BJ (cell line): ENCODE results near the gene ADORA3. TPM values are rescaled to one million over a fixed set of nuclear protein-coding genes. Genes with fewer than 3 reads are reported as not detected.

Source experiments
- CTCF ChIA-PET: fragments of 350-600 bp; formaldehyde crosslinking; extraction: SDS; loops from one replicate; lab custom pipeline; 2021; ENCODE audit warnings: antibody characterized with exemption, inconsistent platforms; lab: Yijun Ruan, JAX
- POLR2A ChIA-PET: fragments of 300-600 bp; sonication (Branson Sonifier 250); formaldehyde crosslinking; extraction: SDS; loops from one replicate; lab custom pipeline; 2021; ENCODE audit warnings: antibody characterized with exemption; lab: Charles Lee
- DNase-seq: peaks from one replicate; pipeline ENCODE4 v3.0.0-alpha.2; 2011; ENCODE audit warnings: low read depth
- H3K27me3 ChIP-seq: 2 replicates; pipeline ENCODE4 v1.6.0; 2011; ENCODE audit warnings: low read length; ENCODE audit not compliant: control insufficient read depth, insufficient read depth
- H3K36me3 ChIP-seq: 2 replicates; pipeline ENCODE4 v1.5.1; 2011; ENCODE audit warnings: low read length; ENCODE audit not compliant: control insufficient read depth, insufficient read depth
- H3K4me3 ChIP-seq: 2 replicates; pipeline ENCODE4 v1.5.1; 2011; ENCODE audit warnings: low read depth, mild to moderate bottlenecking, control low read depth, low read length
- polyA plus RNA-seq: library from polyadenylated mRNA; depleted of rRNA; stranded (reverse); fragments of >200 nt; gene quantifications from 2 replicates; pipeline ENCODE4 v1.2.3, GENCODE V29; 2011
- TF ChIP-seq, protein P1 (sequence below): IDR thresholded peaks from 2 replicates; pipeline ENCODE4 v1.5.1; 2011; ENCODE audit warnings: low read depth, mild to moderate bottlenecking, control low read depth, inconsistent platforms, low read length, moderate library complexity; ENCODE audit not compliant: insufficient read depth

Gene ADORA3
- polyA plus RNA-seq, 1 experiment, result not detected

DNA sequence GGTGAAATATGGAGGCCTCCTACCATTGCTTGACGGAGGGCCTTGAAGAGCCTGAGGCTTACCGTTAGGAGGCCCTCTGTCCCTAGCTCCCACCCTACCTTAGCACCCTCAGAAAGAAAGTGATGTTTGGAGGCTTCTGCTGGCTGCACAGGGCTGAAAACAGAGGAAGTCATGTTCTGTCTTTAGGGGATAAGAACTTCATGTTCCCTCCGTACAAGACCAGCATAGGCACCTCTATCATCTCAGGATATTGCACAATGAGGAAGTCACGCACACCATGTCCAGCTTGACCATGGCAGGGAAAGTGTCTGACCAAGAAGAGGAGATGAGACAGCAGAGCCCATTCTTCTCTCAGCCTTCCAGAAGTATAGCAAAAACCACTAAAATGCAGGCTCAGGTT, 13.8 kb downstream of the ADORA3 start:
- Histone ChIP-seq H3K4me3 (no peak overlapping the region), H3K27me3 (peaks cover 6% of the 10 kb centered on the region; the same call in 1 of the 2 replicates), H3K36me3 (no peaks in the 10 kb centered on the region)
- TF ChIP-seq, protein P1, sequence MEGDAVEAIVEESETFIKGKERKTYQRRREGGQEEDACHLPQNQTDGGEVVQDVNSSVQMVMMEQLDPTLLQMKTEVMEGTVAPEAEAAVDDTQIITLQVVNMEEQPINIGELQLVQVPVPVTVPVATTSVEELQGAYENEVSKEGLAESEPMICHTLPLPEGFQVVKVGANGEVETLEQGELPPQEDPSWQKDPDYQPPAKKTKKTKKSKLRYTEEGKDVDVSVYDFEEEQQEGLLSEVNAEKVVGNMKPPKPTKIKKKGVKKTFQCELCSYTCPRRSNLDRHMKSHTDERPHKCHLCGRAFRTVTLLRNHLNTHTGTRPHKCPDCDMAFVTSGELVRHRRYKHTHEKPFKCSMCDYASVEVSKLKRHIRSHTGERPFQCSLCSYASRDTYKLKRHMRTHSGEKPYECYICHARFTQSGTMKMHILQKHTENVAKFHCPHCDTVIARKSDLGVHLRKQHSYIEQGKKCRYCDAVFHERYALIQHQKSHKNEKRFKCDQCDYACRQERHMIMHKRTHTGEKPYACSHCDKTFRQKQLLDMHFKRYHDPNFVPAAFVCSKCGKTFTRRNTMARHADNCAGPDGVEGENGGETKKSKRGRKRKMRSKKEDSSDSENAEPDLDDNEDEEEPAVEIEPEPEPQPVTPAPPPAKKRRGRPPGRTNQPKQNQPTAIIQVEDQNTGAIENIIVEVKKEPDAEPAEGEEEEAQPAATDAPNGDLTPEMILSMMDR, result no peak
- POLR2A ChIA-PET, result no interaction called here
- DNase-seq, result no peak
- CTCF ChIA-PET, result interaction anchor here (1.4 to 1.6 kb wide), 4 partner anchors 9 to 265 kb away, joined by 3 to 9 read pairs (median 4); partner anchors contain the start of gene DDX20

DNA sequence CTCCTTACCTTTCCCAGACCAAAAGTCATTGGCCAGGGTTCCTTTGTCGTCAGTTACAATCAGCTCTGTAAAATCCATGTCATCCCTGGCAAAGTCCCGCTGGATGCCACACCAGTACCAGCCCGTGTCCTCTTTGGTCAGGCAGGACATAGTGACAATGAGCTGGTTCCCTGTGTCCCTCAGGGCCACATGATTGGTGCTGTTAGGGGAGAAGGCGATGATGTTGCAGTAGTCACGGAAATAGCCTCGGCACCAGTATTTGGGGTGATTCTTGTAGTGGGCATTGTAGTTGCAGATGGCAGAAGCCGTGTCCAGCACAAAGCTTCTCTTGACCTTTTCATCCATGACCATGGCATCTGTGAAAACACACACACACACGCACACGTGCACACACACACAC, 14.8 kb downstream of the ADORA3 start:
- ChIA-PET POLR2A (no interaction called here), CTCF (interaction anchor here (1.1 to 2.0 kb wide), 5 partner anchors 9 to 281 kb away, joined by 3 to 5 read pairs (median 4); partner anchors contain the start of gene DDX20)
- Histone ChIP-seq H3K36me3 (no peaks in the 10 kb centered on the region), H3K27me3 (peaks cover 6% of the 10 kb centered on the region; the same call in 1 of the 2 replicates), H3K4me3 (no peak overlapping the region)
- no peak for DNase-seq
- TF ChIP-seq, protein P1, result no peak

DNA sequence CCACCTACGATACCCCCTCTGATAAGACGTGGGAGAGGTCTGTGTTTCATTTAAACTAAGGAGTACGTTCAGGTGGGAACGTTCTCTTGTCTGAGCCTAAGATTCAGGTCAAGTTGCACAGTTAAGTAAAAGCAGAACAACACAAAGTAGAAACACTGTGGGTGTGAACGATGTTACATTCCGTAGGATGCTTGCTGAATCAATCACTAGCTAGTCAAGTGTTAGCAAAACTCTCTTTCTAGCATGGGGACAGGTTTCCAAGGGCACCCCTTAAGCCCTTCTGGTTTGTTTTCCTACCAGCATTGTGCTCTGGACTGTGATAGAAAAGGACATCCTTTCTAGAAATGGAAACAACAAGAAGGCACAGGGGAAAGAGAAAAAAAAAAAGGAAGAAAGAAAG, 16.3 kb downstream of the ADORA3 start:
- TF ChIP-seq, protein P1, result no peak
- peaks cover 6% of the 10 kb centered on the region; the same call in 1 of the 2 replicates for H3K27me3 ChIP-seq
- CTCF ChIA-PET, result interaction anchor here (2.0 kb wide), 1 partner anchor 21 kb away, joined by 5 read pairs; no protein-coding TSS in a partner anchor
- H3K4me3 ChIP-seq, result no peak overlapping the region
- POLR2A ChIA-PET, result no interaction called here
- DNase-seq, result no peak
- no peaks in the 10 kb centered on the region for H3K36me3 ChIP-seq

DNA sequence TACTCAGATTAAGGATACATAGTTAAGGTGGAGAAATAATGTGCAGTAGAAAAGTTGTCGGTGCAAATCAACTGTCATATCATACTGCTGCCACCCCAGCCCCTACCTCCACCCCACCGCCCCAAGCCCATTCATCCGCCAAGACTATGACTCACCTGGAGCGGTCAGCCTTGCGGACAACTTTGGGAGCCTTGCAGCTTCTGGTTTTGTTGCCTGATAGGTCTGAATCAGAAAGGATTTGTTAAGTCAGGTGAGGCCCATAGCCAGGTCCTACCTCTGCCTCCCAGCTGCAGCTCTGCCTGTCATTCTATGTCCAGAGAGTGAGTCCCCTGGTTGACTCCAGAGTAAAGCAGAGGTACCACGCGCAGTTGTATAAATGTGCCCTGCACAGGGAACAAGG, 17.0 kb downstream of the ADORA3 start:
- TF ChIP-seq, protein P1, result no peak
- CTCF ChIA-PET, result interaction anchor here (0.6 to 2.5 kb wide), 4 partner anchors 9 to 278 kb away, joined by 3 to 9 read pairs (median 3); no protein-coding TSS in a partner anchor
- H3K36me3 ChIP-seq, result no peaks in the 10 kb centered on the region
- DNase-seq, result no peak
- no peak overlapping the region for H3K4me3 ChIP-seq
- POLR2A ChIA-PET, result no interaction called here
- peaks cover 3% of the 10 kb centered on the region; the same call in 1 of the 2 replicates for H3K27me3 ChIP-seq

DNA sequence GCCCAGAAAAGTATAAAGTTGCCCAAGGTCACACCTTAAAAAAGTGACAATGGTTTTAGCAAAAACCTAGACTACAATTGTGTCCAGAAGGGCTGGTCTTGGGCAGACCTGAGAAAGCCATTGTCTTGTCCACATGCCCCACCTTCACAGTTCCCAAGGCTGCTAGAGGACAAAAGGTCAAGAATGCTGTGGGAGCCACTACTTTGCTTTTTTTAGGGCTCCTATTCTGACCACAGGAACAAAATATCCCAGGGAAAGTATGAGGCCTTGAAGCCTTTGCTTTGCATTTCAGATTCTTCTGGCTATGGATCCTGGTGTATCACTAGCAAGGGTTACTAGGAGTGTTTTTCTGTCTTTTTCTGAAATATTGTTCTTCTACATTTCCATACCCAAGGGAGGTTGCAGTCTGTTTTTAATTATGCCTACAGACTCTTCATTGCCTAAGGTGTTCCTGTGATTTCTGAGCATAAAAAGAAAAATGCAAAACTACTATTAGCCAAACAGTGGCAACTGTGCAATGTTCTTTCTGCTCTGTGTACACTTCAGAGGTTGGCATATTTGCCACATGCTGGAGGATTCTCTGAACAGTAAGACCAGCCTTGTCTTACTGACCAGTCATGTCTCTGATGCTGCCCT, 18.9 kb downstream of the ADORA3 start:
- TF ChIP-seq, protein P1, result no peak
- DNase-seq, result no peak
- Histone ChIP-seq H3K4me3 (no peak overlapping the region), H3K27me3 (peaks cover 3% of the 10 kb centered on the region; the same call in 1 of the 2 replicates), H3K36me3 (no peaks in the 10 kb centered on the region)
- ChIA-PET POLR2A (no interaction called here), CTCF (interaction anchor here (2.5 to 5.7 kb wide), 3 partner anchors 14 to 284 kb away, joined by 9 to 50 read pairs (median 10); no protein-coding TSS in a partner anchor)
